ENCODE data around the gene ZRANB3. TPM values are rescaled to one million over a fixed set of nuclear protein-coding genes. Genes with fewer than 3 reads are reported as not detected.

The ZRANB3 gene
- total and polyA plus RNA-seq, 2 of the 13 experiments (the other 11 are each of a cell fraction or from before 2014, with no cell fraction given), result 5.8 to 25.2 TPM

DNA sequence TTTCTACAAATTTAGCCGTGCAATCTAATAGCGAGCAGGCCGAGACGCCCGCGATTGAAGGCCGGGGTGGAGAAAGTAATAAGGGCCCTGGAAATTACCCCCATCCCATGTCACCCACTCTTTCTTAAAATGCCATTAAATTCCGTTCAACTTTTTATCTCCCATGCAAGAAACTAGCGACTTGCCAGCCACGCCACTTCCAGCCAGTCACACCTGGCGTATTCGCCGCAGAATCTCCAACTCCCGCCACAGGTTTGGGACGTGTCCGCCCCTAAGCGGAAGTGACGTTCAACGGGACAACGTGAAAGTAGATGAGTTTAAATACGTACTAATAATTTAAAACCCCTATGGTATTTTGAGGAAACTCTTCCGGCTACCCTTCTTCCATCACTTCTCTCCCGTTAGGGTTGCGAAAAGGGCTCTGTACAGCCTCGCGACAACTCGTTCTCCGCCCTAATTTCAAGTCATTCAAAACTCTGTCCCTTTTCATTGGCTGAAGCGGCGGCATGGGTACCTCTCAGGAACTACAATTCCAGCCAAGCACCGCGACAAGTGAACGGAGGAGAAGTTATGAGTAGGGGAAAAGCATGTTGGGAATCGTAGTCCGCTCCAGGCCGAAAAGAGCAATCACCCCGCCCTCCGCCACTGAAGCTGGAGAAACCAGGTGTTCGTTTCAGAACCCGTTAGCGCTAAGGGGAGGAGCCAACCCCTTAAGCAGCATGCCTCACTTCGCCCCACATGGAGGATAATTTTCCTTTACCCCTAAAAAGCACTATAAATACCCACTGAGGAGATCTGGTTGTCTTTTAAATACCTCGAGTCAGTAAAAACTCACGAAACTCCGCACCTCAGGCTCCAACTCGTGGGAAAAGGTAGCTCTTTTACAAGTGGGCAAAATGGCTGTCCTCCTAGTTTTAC is at the start of gene ZRANB3 (continued):
- TF ChIP-seq, protein P1, sequence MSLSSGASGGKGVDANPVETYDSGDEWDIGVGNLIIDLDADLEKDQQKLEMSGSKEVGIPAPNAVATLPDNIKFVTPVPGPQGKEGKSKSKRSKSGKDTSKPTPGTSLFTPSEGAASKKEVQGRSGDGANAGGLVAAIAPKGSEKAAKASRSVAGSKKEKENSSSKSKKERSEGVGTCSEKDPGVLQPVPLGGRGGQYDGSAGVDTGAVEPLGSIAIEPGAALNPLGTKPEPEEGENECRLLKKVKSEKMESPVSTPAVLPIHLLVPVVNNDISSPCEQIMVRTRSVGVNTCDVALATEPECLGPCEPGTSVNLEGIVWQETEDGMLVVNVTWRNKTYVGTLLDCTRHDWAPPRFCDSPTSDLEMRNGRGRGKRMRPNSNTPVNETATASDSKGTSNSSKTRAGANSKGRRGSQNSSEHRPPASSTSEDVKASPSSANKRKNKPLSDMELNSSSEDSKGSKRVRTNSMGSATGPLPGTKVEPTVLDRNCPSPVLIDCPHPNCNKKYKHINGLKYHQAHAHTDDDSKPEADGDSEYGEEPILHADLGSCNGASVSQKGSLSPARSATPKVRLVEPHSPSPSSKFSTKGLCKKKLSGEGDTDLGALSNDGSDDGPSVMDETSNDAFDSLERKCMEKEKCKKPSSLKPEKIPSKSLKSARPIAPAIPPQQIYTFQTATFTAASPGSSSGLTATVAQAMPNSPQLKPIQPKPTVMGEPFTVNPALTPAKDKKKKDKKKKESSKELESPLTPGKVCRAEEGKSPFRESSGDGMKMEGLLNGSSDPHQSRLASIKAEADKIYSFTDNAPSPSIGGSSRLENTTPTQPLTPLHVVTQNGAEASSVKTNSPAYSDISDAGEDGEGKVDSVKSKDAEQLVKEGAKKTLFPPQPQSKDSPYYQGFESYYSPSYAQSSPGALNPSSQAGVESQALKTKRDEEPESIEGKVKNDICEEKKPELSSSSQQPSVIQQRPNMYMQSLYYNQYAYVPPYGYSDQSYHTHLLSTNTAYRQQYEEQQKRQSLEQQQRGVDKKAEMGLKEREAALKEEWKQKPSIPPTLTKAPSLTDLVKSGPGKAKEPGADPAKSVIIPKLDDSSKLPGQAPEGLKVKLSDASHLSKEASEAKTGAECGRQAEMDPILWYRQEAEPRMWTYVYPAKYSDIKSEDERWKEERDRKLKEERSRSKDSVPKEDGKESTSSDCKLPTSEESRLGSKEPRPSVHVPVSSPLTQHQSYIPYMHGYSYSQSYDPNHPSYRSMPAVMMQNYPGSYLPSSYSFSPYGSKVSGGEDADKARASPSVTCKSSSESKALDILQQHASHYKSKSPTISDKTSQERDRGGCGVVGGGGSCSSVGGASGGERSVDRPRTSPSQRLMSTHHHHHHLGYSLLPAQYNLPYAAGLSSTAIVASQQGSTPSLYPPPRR (CRISPR knock-in tag; IDR thresholded peaks at IDR 0.05; ENCODE audit: borderline replicate concordance), result no peak
- TF ChIP-seq GFI1 (CRISPR knock-in tag; IDR thresholded peaks at IDR 0.05; ENCODE audit: borderline replicate concordance), result peak; percentile 44; the same call in 1 of the 2 replicates
- TF ChIP-seq, protein P2, sequence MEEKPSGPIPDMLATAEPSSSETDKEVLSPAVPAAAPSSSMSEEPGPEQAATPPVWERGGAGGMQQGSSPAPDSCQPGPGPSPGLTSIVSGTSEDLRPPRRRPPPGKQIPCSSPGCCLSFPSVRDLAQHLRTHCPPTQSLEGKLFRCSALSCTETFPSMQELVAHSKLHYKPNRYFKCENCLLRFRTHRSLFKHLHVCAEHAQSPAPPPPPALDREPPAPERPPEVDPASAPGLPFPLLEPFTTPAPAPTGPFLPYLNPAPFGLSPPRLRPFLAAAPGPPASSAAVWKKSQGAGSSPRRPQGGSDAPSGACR (CRISPR knock-in tag; IDR thresholded peaks at IDR 0.05), result peak; percentile 55; the same call in 1 of the 2 replicates
- TF ChIP-seq PITX1 (CRISPR knock-in tag; IDR thresholded peaks at IDR 0.05), result no peak
- TF ChIP-seq SKI (IDR thresholded peaks at IDR 0.05; ENCODE audit: partially characterized antibody), result no peak
- 0 out of 2 replicates have a peak, but pooled peaks have one; percentile 6 for TF ChIP-seq MAFF (IDR thresholded peaks at IDR 0.05; ENCODE audit: low read depth, low read length)
- TF ChIP-seq, protein P3, sequence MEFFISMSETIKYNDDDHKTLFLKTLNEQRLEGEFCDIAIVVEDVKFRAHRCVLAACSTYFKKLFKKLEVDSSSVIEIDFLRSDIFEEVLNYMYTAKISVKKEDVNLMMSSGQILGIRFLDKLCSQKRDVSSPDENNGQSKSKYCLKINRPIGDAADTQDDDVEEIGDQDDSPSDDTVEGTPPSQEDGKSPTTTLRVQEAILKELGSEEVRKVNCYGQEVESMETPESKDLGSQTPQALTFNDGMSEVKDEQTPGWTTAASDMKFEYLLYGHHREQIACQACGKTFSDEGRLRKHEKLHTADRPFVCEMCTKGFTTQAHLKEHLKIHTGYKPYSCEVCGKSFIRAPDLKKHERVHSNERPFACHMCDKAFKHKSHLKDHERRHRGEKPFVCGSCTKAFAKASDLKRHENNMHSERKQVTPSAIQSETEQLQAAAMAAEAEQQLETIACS (CRISPR knock-in tag; IDR thresholded peaks at IDR 0.05), result no peak
- TF ChIP-seq ZEB1 (IDR thresholded peaks at IDR 0.05; ENCODE audit: insufficient replicate concordance, low read depth), result peak; percentile 68
- TF ChIP-seq RARA (CRISPR knock-in tag; IDR thresholded peaks at IDR 0.05), result no peak; the same call in 1 of the 2 replicates
- peak; percentile 98 for TF ChIP-seq SIN3A (IDR thresholded peaks at IDR 0.05; ENCODE audit: borderline replicate concordance, low read depth, low read length)
- TF ChIP-seq SP5 (CRISPR knock-in tag; IDR thresholded peaks at IDR 0.05; ENCODE audit: borderline replicate concordance, low read depth), result no peak
- TF ChIP-seq POLR2AphosphoS2 (IDR thresholded peaks at IDR 0.05; ENCODE audit: low read depth, low read length), result no peak
- TF ChIP-seq, protein P4, sequence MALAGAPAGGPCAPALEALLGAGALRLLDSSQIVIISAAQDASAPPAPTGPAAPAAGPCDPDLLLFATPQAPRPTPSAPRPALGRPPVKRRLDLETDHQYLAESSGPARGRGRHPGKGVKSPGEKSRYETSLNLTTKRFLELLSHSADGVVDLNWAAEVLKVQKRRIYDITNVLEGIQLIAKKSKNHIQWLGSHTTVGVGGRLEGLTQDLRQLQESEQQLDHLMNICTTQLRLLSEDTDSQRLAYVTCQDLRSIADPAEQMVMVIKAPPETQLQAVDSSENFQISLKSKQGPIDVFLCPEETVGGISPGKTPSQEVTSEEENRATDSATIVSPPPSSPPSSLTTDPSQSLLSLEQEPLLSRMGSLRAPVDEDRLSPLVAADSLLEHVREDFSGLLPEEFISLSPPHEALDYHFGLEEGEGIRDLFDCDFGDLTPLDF (CRISPR knock-in tag; IDR thresholded peaks at IDR 0.05), result peak; percentile 80
- TF ChIP-seq ZNF768 (CRISPR knock-in tag; IDR thresholded peaks at IDR 0.05), result no peak
- TF ChIP-seq, protein P5, sequence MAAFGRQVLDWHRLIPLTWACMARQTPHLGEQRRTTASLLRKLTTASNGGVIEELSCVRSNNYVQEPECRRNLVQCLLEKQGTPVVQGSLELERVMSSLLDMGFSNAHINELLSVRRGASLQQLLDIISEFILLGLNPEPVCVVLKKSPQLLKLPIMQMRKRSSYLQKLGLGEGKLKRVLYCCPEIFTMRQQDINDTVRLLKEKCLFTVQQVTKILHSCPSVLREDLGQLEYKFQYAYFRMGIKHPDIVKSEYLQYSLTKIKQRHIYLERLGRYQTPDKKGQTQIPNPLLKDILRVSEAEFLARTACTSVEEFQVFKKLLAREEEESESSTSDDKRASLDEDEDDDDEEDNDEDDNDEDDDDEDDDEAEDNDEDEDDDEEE (CRISPR knock-in tag; IDR thresholded peaks at IDR 0.05), result no peak
- TF ChIP-seq ZNF329 (CRISPR knock-in tag; IDR thresholded peaks at IDR 0.05; ENCODE audit: low read depth), result no peak
- TF ChIP-seq, protein P6, sequence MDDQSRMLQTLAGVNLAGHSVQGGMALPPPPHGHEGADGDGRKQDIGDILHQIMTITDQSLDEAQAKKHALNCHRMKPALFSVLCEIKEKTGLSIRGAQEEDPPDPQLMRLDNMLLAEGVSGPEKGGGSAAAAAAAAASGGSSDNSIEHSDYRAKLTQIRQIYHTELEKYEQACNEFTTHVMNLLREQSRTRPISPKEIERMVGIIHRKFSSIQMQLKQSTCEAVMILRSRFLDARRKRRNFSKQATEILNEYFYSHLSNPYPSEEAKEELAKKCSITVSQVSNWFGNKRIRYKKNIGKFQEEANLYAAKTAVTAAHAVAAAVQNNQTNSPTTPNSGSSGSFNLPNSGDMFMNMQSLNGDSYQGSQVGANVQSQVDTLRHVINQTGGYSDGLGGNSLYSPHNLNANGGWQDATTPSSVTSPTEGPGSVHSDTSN (CRISPR knock-in tag; IDR thresholded peaks at IDR 0.05; ENCODE audit: borderline replicate concordance), result 0 out of 2 replicates have a peak, but pooled peaks have one; percentile 46
- TF ChIP-seq ETV5 (CRISPR knock-in tag; IDR thresholded peaks at IDR 0.05; ENCODE audit: borderline replicate concordance), result peak; percentile 22; the same call in 1 of the 2 replicates

All from HepG2 (cell line).